ENCODE measurements around the gene NFATC2.
"Not testable (repeated sequence)": the region's sequence is repeated elsewhere in the genome, so short reads cannot be mapped to it uniquely, and the experiment has no call there.

The NFATC2 gene

GRCh38 chr20:51547951-51548350 is 5.4 kb upstream of the NFATC2 start:
- peaks cover 36% of the 10 kb centered on the region for H3K27me3 ChIP-seq (ENCODE audit: insufficient read depth, insufficient read length)

DNA sequence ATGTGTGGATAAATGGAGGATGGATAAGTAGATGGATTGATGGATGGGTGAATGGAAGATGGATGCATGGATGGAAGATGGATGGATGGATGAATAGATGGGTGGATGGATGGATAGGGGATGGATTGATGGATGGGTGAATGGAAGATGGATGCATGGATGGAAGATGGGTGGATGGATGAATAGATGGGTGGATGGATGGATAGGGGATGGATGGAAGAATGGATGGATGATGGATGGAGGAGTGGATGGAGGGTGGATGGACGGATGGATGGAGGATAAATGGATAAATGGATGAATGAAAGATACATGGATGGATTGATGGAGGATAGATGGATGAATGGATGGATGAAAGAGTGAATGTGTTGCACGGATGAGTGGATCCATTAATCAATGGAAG is 3.0 kb upstream of the NFATC2 start:
- TF ChIP-seq SUZ12 (IDR thresholded peaks at IDR 0.05; ENCODE audit: extremely low read depth, insufficient read depth, insufficient read length) (no peak), ZNF274 (IDR thresholded peaks at IDR 0.05; ENCODE audit: low read depth, low read length) (no peak), YY1 (IDR thresholded peaks at IDR 0.05; ENCODE audit: insufficient read depth, insufficient read length) (no peak)
- peaks cover 16% of the 10 kb centered on the region for H3K4me1 ChIP-seq (ENCODE audit: insufficient read depth, insufficient read length)
- peaks cover 38% of the 10 kb centered on the region for H3K27me3 ChIP-seq (ENCODE audit: insufficient read depth, insufficient read length)
- H3K9ac ChIP-seq (ENCODE audit: insufficient read length, low read depth): no peak overlapping the region
- H3K36me3 ChIP-seq (ENCODE audit: insufficient read depth, insufficient read length, low read length): no peaks in the 10 kb centered on the region
- no peak for DNase-seq (ENCODE audit: low read depth, low spot score)
- H3K4me3 ChIP-seq (ENCODE audit: insufficient read length, low read depth): no peak overlapping the region
- H3K9me3 ChIP-seq (ENCODE audit: insufficient read depth, low read length): no peaks in the 10 kb centered on the region

More at GRCh38 chr20:51547951-51548350, 5.4 kb upstream of the NFATC2 start:
- Histone ChIP-seq H3K4me3 (ENCODE audit: insufficient read length, low read depth) (no peak overlapping the region), H3K9me3 (ENCODE audit: insufficient read depth, low read length) (no peaks in the 10 kb centered on the region), H3K4me1 (ENCODE audit: insufficient read depth, insufficient read length) (peaks cover 5% of the 10 kb centered on the region), H3K9ac (ENCODE audit: insufficient read length, low read depth) (no peak overlapping the region), H3K36me3 (ENCODE audit: insufficient read depth, insufficient read length, low read length) (no peaks in the 10 kb centered on the region)
- DNase-seq (ENCODE audit: low read depth, low spot score): no peak
- TF ChIP-seq ZNF274 (IDR thresholded peaks at IDR 0.05; ENCODE audit: low read depth, low read length) (no peak), YY1 (IDR thresholded peaks at IDR 0.05; ENCODE audit: insufficient read depth, insufficient read length) (no peak), SUZ12 (IDR thresholded peaks at IDR 0.05; ENCODE audit: extremely low read depth, insufficient read depth, insufficient read length) (no peak)

DNA sequence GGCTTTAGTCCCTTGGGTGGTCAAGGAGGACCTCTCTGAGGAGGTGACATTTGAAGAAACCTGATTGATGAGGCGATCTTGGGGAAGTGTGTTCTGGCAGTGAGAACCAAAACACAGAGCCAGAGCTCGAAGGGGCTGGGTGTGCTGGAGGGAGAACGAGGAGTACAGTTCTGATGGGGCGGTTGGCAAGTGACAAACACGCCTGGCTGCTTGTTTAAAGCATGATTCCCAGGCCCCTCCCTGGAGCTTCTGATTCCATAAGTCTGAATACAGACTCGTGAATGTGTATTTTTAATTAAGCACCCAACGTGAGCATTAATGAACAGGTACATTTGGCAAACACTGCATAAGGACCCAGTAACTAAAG is 886 bp upstream of the NFATC2 start:
- Histone ChIP-seq H3K36me3 (ENCODE audit: insufficient read depth, insufficient read length, low read length) (no peaks in the 10 kb centered on the region), H3K9me3 (ENCODE audit: insufficient read depth, low read length) (no peaks in the 10 kb centered on the region), H3K9ac (ENCODE audit: insufficient read length, low read depth) (peak overlapping the region; percentile 28), H3K4me1 (ENCODE audit: insufficient read depth, insufficient read length) (peaks cover 16% of the 10 kb centered on the region), H3K4me3 (ENCODE audit: insufficient read length, low read depth) (no peak overlapping the region), H3K27me3 (ENCODE audit: insufficient read depth, insufficient read length) (peaks cover 38% of the 10 kb centered on the region)
- no peak for DNase-seq (ENCODE audit: low read depth, low spot score)
- no peak for TF ChIP-seq ZNF274 (IDR thresholded peaks at IDR 0.05; ENCODE audit: low read depth, low read length)
- TF ChIP-seq YY1 (IDR thresholded peaks at IDR 0.05; ENCODE audit: insufficient read depth, insufficient read length): no peak
- no peak for TF ChIP-seq SUZ12 (IDR thresholded peaks at IDR 0.05; ENCODE audit: extremely low read depth, insufficient read depth, insufficient read length)

GRCh38 chr20:51542033-51542570 is 417 bp downstream of the NFATC2 start:
- Histone ChIP-seq H3K4me1 (ENCODE audit: insufficient read depth, insufficient read length) (peaks cover 16% of the 10 kb centered on the region), H3K27me3 (ENCODE audit: insufficient read depth, insufficient read length) (peaks cover 34% of the 10 kb centered on the region), H3K9ac (ENCODE audit: insufficient read length, low read depth) (no peak overlapping the region), H3K4me3 (ENCODE audit: insufficient read length, low read depth) (peak overlapping the region; percentile 22), H3K9me3 (ENCODE audit: insufficient read depth, low read length) (peaks cover 9% of the 10 kb centered on the region; the same call in 1 of the 2 replicates), H3K36me3 (ENCODE audit: insufficient read depth, insufficient read length, low read length) (no peaks in the 10 kb centered on the region)
- TF ChIP-seq ZNF274 (IDR thresholded peaks at IDR 0.05; ENCODE audit: low read depth, low read length) (no peak), SUZ12 (IDR thresholded peaks at IDR 0.05; ENCODE audit: extremely low read depth, insufficient read depth, insufficient read length) (no peak), YY1 (IDR thresholded peaks at IDR 0.05; ENCODE audit: insufficient read depth, insufficient read length) (no peak)
- no peak for DNase-seq (ENCODE audit: low read depth, low spot score)

DNA sequence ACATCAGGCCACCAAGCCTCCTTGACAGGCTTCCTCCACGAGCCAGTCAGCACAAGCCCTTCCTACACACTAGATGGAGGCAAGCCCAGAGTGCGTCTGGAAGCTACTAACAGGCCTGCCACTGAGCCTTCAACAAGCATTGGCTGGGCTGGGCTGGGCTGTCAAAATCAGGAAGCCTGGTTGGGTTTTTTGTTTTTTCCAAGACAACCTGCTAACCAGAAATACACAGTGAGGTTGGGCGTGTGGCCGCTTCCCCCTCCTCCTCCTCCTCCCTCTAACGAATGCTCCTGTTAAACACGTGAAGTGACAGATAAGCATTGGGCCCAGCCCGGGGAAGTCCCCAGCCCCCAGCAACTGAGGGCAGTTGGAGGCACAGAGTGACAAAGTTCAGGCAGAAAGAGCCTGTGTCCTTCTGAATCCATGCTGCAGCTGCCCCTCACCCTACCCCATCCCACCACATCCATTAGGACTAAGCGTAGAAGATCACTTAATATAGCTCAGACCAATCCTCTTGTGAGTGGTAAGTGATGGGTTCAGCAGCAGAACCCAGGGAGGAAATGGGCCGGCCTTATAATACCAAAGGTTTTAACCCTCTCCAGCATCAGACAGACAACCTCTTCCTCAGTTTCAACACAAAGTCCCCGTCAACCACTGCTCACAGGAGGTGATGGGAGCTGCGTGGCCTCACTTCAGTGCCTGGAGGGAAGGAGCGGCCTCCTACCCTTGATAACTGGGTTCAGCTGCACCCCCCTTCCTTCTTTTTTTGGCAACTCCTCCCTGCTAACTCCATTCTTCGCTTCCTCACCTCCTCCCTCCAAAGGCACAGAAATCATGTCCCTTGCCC is 1.1 kb downstream of the NFATC2 start:
- H3K4me3 ChIP-seq (ENCODE audit: insufficient read length, low read depth): no peak overlapping the region
- peaks cover 27% of the 10 kb centered on the region for H3K27me3 ChIP-seq (ENCODE audit: insufficient read depth, insufficient read length)
- no peak for DNase-seq (ENCODE audit: low read depth, low spot score)
- H3K36me3 ChIP-seq (ENCODE audit: insufficient read depth, insufficient read length, low read length): no peaks in the 10 kb centered on the region
- peaks cover 9% of the 10 kb centered on the region; the same call in 1 of the 2 replicates for H3K9me3 ChIP-seq (ENCODE audit: insufficient read depth, low read length)
- TF ChIP-seq SUZ12 (IDR thresholded peaks at IDR 0.05; ENCODE audit: extremely low read depth, insufficient read depth, insufficient read length): no peak
- no peak for TF ChIP-seq YY1 (IDR thresholded peaks at IDR 0.05; ENCODE audit: insufficient read depth, insufficient read length)
- no peak for TF ChIP-seq ZNF274 (IDR thresholded peaks at IDR 0.05; ENCODE audit: low read depth, low read length)
- H3K4me1 ChIP-seq (ENCODE audit: insufficient read depth, insufficient read length): peaks cover 16% of the 10 kb centered on the region
- peak overlapping the region; percentile 29 for H3K9ac ChIP-seq (ENCODE audit: insufficient read length, low read depth)

- TF ChIP-seq SUZ12 (IDR thresholded peaks at IDR 0.05; ENCODE audit: extremely low read depth, insufficient read depth, insufficient read length) (no peak), ZNF274 (IDR thresholded peaks at IDR 0.05; ENCODE audit: low read depth, low read length) (no peak), YY1 (IDR thresholded peaks at IDR 0.05; ENCODE audit: insufficient read depth, insufficient read length) (no peak)
- H3K4me3 ChIP-seq (ENCODE audit: insufficient read length, low read depth): no peak overlapping the region
- H3K4me1 ChIP-seq (ENCODE audit: insufficient read depth, insufficient read length): peaks cover 16% of the 10 kb centered on the region
- H3K27me3 ChIP-seq (ENCODE audit: insufficient read depth, insufficient read length): peaks cover 23% of the 10 kb centered on the region
- no peaks in the 10 kb centered on the region for H3K36me3 ChIP-seq (ENCODE audit: insufficient read depth, insufficient read length, low read length)
- no peak overlapping the region for H3K9ac ChIP-seq (ENCODE audit: insufficient read length, low read depth)
- no peak for DNase-seq (ENCODE audit: low read depth, low spot score)
- H3K9me3 ChIP-seq (ENCODE audit: insufficient read depth, low read length): peaks cover 9% of the 10 kb centered on the region; the same call in 1 of the 2 replicates
These were observed 1.9 kb downstream of the NFATC2 start for GRCh38 chr20:51540580-51540979.

GRCh38 chr20:51540074-51540473 is 2.4 kb downstream of the NFATC2 start:
- not testable (repeated sequence) for H3K36me3 ChIP-seq (ENCODE audit: insufficient read depth, insufficient read length, low read length); H3K9me3 ChIP-seq (ENCODE audit: insufficient read depth, low read length); DNase-seq (ENCODE audit: low read depth, low spot score); H3K4me3 ChIP-seq (ENCODE audit: insufficient read length, low read depth); H3K9ac ChIP-seq (ENCODE audit: insufficient read length, low read depth)
- peaks cover 18% of the 10 kb centered on the region for H3K27me3 ChIP-seq (ENCODE audit: insufficient read depth, insufficient read length)
- H3K4me1 ChIP-seq (ENCODE audit: insufficient read depth, insufficient read length): peaks cover 17% of the 10 kb centered on the region

Data from NT2/D1 (cell line).